Stimulated activated CD4-positive, alpha-beta T cell treated with anti-CD3 and anti-CD28 coated beads, TNF-alpha, amount 100 ng/mL, for 48 hours (primary cell): Measurements from ENCODE around the gene SNX10.

Experiments
- DNase-seq, 3 donors: peaks; one replicate each; pipeline ENCODE4 v3.0.0-alpha.2; 2020; ENCODE audit warnings: low read depth in 3 of 3

SNX10 gene

DNA sequence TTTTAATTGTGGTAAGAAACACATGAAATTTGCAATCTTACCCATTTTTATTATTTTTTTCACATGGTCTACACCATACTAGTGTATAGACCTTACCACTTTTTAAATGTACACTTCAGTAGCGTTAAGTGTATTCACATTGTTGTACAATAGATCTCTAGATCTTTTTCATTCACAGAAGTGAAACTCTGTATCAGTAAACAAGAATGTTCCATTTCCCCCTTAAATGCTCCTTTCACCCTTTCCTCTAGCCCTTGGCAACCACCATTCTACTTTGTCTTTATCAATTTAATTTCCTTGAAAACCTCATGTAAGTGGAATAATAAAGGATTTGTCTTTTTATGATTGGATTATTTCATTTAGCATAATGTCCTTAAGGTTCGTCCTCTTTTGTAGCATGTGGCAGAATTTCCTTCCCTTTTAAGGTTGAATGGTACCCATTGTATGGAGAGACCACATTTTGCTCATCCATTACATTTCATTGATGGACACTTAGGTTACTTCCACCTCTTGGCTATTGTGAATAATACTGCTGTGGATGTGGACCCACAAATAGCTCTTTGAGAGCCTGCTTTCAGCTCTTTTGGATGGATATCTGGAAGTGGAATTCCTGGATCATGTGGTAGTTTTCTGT, 45.7 kb downstream of the SNX10 start:
- no peak for DNase-seq

DNA sequence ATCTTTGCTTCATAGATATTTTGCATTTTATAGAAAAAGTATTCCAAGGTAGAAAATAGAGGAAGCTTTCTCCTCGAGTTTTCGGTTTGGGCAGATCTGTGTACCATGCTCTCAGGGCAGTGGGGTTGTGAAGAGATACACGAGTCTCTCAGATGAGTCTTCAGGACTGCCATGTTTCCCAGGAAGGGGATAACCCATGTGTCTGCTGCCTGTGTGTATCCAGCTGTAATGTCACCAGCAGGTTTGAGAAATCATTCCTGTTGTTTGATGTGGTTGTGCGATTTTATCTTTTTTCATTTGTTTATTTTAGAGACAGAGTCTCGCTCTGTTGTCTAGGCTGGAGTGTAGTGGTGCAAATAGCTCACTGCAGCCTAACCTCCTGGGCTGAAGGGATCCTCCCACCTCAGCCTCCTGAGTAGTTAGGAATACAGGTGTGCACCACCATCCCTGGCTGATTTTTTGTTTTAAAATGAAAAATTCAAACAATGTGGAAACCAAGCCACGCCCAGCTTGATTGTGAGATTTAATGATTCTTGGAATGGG, 48.9 kb downstream of the SNX10 start:
- no peak for DNase-seq

- DNase-seq, result no peak
Measured at GRCh38 chr7:26343320-26343832, 51.7 kb downstream of the SNX10 start.

GRCh38 chr7:26343837-26344236, 52.2 kb downstream of the SNX10 start:
- no peak for DNase-seq

DNA sequence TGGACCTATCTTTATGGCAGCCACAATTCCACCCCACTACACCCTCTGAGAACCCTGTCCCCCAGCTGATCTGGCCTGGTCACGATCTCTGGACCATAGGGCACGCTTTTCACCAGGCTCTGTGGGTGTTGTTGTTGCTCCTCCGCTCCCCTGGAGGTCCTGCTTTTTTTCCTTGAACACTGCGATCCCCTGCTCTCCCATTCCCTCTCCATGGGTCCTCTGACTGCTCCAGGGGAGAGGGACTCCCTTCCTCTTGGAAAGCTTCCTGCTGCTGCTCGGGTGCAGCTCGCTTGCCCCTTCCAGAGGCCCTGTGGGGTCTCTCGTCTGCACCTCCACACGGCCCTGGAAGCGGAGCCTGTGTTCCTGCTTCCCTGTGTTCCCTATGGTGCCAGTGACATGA, 53.5 kb downstream of the SNX10 start:
- no peak for DNase-seq

DNA sequence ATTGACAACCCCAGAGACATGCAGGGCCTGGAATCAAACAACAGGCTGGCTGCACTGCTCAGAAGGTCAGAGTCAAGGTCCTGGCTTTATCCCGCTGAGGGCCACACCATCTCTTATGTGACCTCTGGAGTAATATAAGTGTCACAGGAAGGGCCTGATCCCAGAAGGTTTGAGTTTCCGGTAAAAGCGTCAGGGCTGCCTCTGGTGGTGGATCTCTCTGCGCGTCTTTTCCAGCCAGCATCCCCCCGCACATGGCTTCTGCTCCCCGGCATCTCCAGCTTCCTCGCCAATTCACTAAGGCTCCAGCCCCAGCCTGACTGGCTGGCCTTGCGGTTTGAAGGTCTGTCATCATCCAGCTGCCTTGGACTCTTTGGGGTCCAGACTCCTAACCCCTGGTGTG, 54.2 kb downstream of the SNX10 start:
- no peak for DNase-seq

DNA sequence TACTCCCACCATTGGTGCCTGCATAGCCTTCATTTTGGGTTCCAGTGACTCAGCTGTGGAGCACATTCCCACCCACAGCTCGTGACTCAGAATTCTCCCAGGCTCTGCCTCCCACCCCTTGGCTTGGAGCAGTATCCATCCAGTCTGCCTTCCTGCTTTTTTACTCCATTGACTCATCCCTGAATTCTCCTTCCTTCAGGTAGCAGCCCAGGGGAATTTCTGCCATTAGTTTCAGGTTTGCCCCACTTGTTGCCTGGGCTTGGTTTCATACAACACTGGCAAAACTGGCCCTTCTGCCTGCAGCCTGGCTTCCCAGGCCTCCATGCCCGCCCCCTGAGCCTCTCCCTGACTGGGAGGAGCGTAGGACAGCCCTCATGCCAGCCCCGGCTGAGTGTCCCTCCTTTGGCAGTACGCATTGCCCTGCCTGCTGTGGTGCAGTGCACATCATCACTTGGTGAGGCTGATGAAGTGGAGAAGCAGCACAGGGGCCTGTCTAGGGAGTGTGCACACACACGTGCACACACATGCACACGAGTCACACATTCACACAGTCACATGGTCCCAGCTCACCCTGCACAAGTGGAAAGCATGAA, 55.0 kb downstream of the SNX10 start:
- no peak for DNase-seq

DNA sequence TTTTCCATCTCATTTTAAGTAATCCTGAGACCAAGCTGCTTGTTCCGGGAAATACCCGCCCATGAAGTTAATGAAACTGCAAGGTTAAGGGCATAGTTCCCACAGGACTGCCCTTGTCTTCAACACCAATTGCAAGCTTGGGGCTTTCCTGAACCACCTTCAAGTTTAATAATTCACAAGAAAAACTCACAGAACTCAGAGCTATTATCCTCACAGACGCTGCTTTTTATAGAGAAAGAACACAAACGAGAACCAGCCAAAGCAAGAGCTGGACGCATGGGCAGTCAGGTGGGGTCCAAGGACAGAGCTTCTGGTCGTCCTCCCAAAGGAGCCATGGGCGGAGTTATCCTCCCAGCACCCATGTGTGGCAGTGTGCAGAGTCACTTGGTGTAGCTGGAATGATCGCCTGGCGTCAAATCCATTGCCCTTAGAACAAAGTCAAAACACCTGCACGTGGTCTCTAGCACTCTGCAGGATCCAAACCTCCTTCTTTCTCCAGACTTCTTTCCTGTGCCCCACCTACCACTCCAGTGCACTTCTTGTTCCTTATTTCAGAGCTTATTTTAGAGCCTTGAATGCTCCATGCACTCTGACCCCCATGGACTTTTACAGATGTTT, 56.7 kb downstream of the SNX10 start:
- DNase-seq, result no peak

- no peak for DNase-seq
Measured at GRCh38 chr7:26349005-26349915, 57.6 kb downstream of the SNX10 start.

DNA sequence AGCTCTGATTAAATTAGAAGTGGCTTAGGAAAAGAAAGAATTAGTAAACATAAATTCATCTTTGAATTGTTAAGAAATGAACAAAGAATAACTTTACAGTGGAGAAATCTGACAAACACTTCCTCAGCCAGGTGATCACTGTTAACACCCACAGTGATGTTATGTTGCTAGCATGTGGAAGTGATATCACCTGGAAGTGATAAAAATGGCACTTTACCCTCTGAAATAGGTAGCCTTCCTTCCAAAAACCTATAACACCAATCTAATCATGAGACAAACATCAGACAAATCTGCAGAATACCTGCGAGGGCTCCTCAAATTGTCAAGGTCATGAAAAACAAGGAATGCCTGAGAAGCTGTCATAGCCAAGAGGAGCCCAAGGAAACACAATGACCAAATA, 59.5 kb downstream of the SNX10 start:
- DNase-seq, result no peak

DNA sequence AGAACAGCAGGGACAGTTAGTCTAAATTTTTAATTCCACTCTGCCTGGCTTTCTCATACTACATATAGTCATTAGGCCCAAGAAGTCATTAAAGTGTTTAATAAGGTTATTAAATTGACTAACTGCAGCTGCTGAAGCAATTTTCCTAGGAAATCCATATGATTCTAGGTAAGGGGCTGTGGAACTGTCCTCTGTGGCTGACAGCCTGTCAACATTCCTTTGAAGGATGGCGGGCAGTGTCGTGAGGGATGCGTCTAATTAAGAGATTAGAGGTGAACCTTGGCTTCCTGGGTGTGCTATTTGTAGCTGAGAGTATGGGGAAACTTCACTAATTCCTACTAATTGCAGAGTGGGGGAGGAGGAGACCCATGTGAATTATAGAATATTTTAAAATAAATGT, 64.6 kb downstream of the SNX10 start:
- no peak for DNase-seq

- DNase-seq, result no peak
Measured at GRCh38 chr7:26356929-26357798, 65.5 kb downstream of the SNX10 start.

DNA sequence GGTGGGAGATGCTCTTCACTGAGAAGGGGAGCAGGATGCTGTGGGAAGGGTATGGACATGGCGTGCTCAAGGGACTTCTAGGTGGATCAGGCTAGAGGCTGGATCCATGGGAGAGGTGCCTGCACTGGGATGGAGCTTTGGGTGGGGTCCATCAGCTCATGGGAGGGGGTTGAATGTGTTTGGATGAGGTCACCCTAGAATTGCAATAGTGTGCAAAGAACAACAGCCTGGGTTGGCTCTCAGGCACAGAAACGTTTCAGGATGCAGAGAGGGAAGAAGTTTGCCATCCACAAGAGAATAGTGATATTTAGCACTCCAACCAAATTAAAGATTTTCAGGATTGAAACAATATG, 66.1 kb downstream of the SNX10 start:
- DNase-seq, result no peak

DNA sequence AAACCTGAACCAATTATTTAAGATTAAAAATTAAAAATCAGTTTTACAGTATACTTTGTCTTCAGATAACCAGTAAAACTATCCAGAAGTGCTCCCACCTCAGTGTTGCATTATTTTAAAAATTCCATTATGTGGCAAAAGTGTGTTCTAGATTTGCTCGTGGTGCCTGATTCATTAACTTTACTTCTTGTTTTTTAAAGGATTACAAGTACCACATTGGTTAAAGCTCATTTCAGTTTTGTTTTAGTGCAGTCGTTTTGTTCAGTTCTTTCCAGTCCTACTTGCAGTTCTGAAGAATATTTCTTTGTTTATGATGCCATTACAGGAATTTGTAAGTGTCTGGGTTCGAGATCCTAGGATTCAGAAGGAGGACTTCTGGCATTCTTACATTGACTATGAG, 69.0 kb downstream of the SNX10 start:
- DNase-seq, result no peak

- no peak for DNase-seq
Measured at GRCh38 chr7:26361637-26362036, 70.0 kb downstream of the SNX10 start.

DNA sequence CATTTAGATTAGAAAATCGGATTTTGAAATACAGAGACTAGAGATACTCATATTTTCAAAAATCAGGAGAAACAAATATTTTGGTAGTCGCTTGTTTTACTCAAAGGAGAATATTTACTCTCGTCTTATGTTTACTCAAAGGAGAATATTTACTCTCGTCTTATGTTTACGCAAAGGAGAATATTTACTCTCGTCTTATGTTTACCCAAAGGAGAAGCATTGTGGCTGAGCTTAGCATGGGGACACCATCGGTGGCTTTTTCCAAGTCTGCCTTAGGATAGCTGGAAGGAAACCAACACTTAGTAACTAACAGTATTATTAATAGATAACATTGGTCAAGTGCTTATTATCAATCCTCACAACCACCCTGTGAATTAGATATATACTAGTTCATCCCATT, 71.8 kb downstream of the SNX10 start:
- DNase-seq, result no peak

- no peak for DNase-seq
Measured at GRCh38 chr7:26365077-26365900, 73.6 kb downstream of the SNX10 start.

DNA sequence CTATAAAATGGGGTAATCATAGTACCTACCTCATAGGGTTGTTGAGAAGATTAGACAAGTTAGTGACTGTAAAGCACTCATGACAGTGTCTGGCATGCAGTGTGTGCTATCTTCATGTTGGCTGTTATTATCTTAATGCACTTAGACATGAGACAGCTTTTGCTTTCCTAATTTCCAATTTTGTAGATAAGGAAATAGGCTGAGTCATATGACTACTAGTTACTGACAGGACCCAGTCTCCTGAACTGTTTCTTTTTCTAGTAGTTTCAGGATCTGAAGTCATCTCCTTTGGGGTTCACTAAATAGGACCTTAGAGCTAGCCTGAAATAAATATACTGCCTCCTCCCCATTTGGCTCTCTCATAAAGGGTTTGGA, 74.2 kb downstream of the SNX10 start:
- DNase-seq, result no peak

- DNase-seq, result no peak
Measured at GRCh38 chr7:26367219-26367711, 75.6 kb downstream of the SNX10 start.

- no peak for DNase-seq
Measured at GRCh38 chr7:26368542-26368941, 76.9 kb downstream of the SNX10 start.
